Spleen (tissue), 11 donors: ENCODE data around the gene RERE. TPM values are rescaled to one million over a fixed set of nuclear protein-coding genes. Genes with fewer than 3 reads are reported as not detected.
A peak's percentile ranks its signal among the peaks of the same experiment; 100 is the strongest.

Source experiments
- DNase-seq: peaks from one replicate; pipeline ENCODE4 v3.0.0-alpha.2; 2020
- H3K27ac ChIP-seq, 8 donors: fragments of 200-600 bp; sonication (generic) in 7 of 8; 1 replicate in 4 of 8; 2 replicates in 4 of 8; pipeline versions ENCODE4 v1.5.0 to v1.8.0; 2016 to 2021; ENCODE audit warnings: inconsistent platforms in 4 of 8, mild to moderate bottlenecking in 4 of 8, moderate library complexity in 1 of 8
- H3K27me3 ChIP-seq, 7 donors: fragments of 200-600 bp; sonication (generic) in 6 of 7; replicated peaks in 1 of 7; 1 replicate in 4 of 7; 2 replicates in 3 of 7; pipeline versions ENCODE4 v1.5.0 to v1.8.0; 2016 to 2021; ENCODE audit warnings: inconsistent platforms in 3 of 7, mild to moderate bottlenecking in 1 of 7
- H3K36me3 ChIP-seq, 6 donors: fragments of 200-600 bp; sonication (generic) in 5 of 6; 1 replicate in 4 of 6; 2 replicates in 2 of 6; pipeline versions ENCODE4 v1.5.0 to v1.8.0; 2016 to 2021; ENCODE audit warnings: inconsistent platforms in 2 of 6
- H3K4me1 ChIP-seq, 6 donors: fragments of 200-600 bp; sonication (generic) in 5 of 6; 1 replicate in 3 of 6; 2 replicates in 3 of 6; pipeline versions ENCODE4 v1.5.0 to v1.8.0; 2016 to 2021; ENCODE audit warnings: inconsistent platforms in 3 of 6
- H3K4me3 ChIP-seq, 8 donors: fragments of 200-600 bp; sonication (generic) in 7 of 8; 1 replicate in 4 of 8; 2 replicates in 4 of 8; pipeline versions ENCODE4 v1.5.0 to v1.8.0; 2016 to 2021; ENCODE audit warnings: inconsistent platforms in 4 of 8, mild to moderate bottlenecking in 4 of 8, moderate library complexity in 2 of 8
- H3K9me3 ChIP-seq, 8 donors: fragments of 200-600 bp; sonication (generic) in 7 of 8; 1 replicate in 4 of 8; 2 replicates in 4 of 8; pipeline versions ENCODE4 v1.5.0 to v1.8.0; 2016 to 2021; ENCODE audit warnings: inconsistent platforms in 4 of 8
- CTCF ChIP-seq, 11 experiments: fragments of 200-600 bp in 7 of 11; fragments of 450-650 bp in 4 of 11; sonication (generic) in 4 of 11; IDR thresholded peaks in 8 of 11; conservative IDR thresholded peaks in 3 of 11; 1 replicate in 7 of 11; 2 replicates in 4 of 11; pipeline versions ENCODE4 v1.4.0 to v1.8.0; 2016 to 2021; ENCODE audit warnings: antibody characterized with exemption in 11 of 11, inconsistent platforms in 4 of 11, mild to moderate bottlenecking in 1 of 11
- POLR2A ChIP-seq, 3 donors: fragments of 450-650 bp; IDR thresholded peaks; one replicate each; pipeline ENCODE4 v1.5.1; 2017; ENCODE audit warnings: antibody characterized with exemption in 3 of 3, mild to moderate bottlenecking in 1 of 3
- POLR2AphosphoS5 ChIP-seq, 3 donors: sonication (generic); formaldehyde crosslinking; IDR thresholded peaks; one replicate each; pipeline ENCODE4 v1.5.1; 2017; ENCODE audit warnings: antibody characterized with exemption in 3 of 3
- WGBS, 5 donors: extraction: QIAGEN DNeasy Blood & Tissue Kit in 3 of 5; methylation state at CpG; one replicate each; pipeline versions ENCODE4 v1.1.5 to v1.1.7; 2013 to 2018; 5-methylcytosine and 5-hydroxymethylcytosine counted together
- intact Hi-C: fragments of 100-400 bp; cut with DNase I; formaldehyde crosslinking; loops from one replicate; pipeline ENCODE4 v1.15.0; 2023; ENCODE audit warnings: low total_unique reads
- polyA plus RNA-seq, 3 donors: library from polyadenylated mRNA; stranded (reverse); fragments of 200-250 nt; gene quantifications; one replicate each; pipeline ENCODE4 v1.2.1, GENCODE V29; 2013
- total RNA-seq, 7 donors: library from RNA; depleted of rRNA in 3 of 7; stranded (reverse); fragments of >200 nt in 3 of 7; fragmentation: NEBNext Ultra II Directional in 4 of 7; extraction: Animal tissue kit (Norgen Biotek cat#: 25700) in 4 of 7; gene quantifications; one replicate each; pipeline versions ENCODE4 v1.1.0 to v1.2.1, GENCODE V29; 2016 to 2021
- donor health status: healthy with polysubstance abuse.
- donor health status: DM: no; HTN: no; CAD: no; lungs with moderate emphysema.
- donor health status: DM: no; HTN: no; CAD: no.
- donor health status: Bipolar disorder and iron deficiency.
- donor health status: healthy.
- donor health status: DM: no; HTN: no; CAD: no.
- donor health status: DM: yes; HTN: yes; CAD: no.

The RERE gene
- total and polyA plus RNA-seq, 10 donors = 10.3 to 149 (median 117) TPM

- Histone ChIP-seq H3K27ac (no peak overlapping the region), H3K4me1 (peaks cover 4 to 52% (median 23%) of the 10 kb centered on the region in 6 donors), H3K9me3 (no peaks in the 10 kb centered on the region), H3K27me3 (no peaks in the 10 kb centered on the region), H3K4me3 (no peak overlapping the region), H3K36me3 (peaks cover 0 to 15% (median 3%) of the 10 kb centered on the region in 6 donors)
- peak; percentile 74 for DNase-seq
- TF ChIP-seq CTCF (IDR thresholded peaks at IDR 0.05 in 8 of 11, conservative IDR thresholded peaks at IDR 0.05 in 3 of 11) (no peak), POLR2A (IDR thresholded peaks at IDR 0.05) (no peak), POLR2AphosphoS5 (IDR thresholded peaks at IDR 0.05) (no peak)
- WGBS, 5 donors = 78 to 93% (median 84%) methylated on average over 19 to 21 of the region's 21 CpGs
- intact Hi-C loops = loop anchor here (10.0 kb wide), 1 partner anchor 333 kb away; no protein-coding TSS in a partner anchor
Measured at GRCh38 chr1:8348047-8348776, 469.2 kb downstream of the RERE start.

GRCh38 chr1:8347635-8348034 is 469.8 kb downstream of the RERE start:
- 76 to 86% (median 79%) methylated on average over 15 of the region's 15 CpGs for WGBS, 5 donors
- Histone ChIP-seq H3K4me1 (peaks cover 3 to 48% (median 20%) of the 10 kb centered on the region in 6 donors), H3K9me3 (no peaks in the 10 kb centered on the region), H3K36me3 (peaks cover 0 to 10% (median under 1%) of the 10 kb centered on the region in 6 donors), H3K27me3 (no peaks in the 10 kb centered on the region), H3K27ac (no peak overlapping the region), H3K4me3 (no peak overlapping the region)
- TF ChIP-seq POLR2A (IDR thresholded peaks at IDR 0.05) (no peak), CTCF (IDR thresholded peaks at IDR 0.05 in 8 of 11, conservative IDR thresholded peaks at IDR 0.05 in 3 of 11) (no peak), POLR2AphosphoS5 (IDR thresholded peaks at IDR 0.05) (no peak)
- DNase-seq = no peak
- intact Hi-C loops = loop anchor here (10.0 kb wide), 1 partner anchor 333 kb away; no protein-coding TSS in a partner anchor

GRCh38 chr1:8345621-8346415 is 471.6 kb downstream of the RERE start:
- Histone ChIP-seq H3K4me1 (peaks cover 0 to 30% (median 12%) of the 10 kb centered on the region in 6 donors), H3K36me3 (no peaks in the 10 kb centered on the region), H3K4me3 (no peak overlapping the region), H3K9me3 (no peaks in the 10 kb centered on the region), H3K27ac (no peak overlapping the region), H3K27me3 (no peaks in the 10 kb centered on the region)
- peak; percentile 68 for DNase-seq
- intact Hi-C loops = loop anchor here (10.0 kb wide), 1 partner anchor 331 kb away; no protein-coding TSS in a partner anchor
- 80 to 88% (median 86%) methylated on average over 11 to 18 of the region's 18 CpGs for WGBS, 5 donors
- TF ChIP-seq POLR2A (IDR thresholded peaks at IDR 0.05) = no peak
- TF ChIP-seq POLR2AphosphoS5 (IDR thresholded peaks at IDR 0.05) = no peak
- no peak for TF ChIP-seq CTCF (IDR thresholded peaks at IDR 0.05 in 8 of 11, conservative IDR thresholded peaks at IDR 0.05 in 3 of 11)
